Fibroblast of mammary gland (primary cell): ENCODE data around the gene COL21A1.

Experiments
- DNase-seq: peaks from one replicate; pipeline ENCODE4 v3.0.0-alpha.2; 2010; ENCODE audit warnings: low read depth
- H3K4me3 ChIP-seq: 2 replicates; pipeline ENCODE4 v1.5.1; 2011; ENCODE audit warnings: low read depth, mild to moderate bottlenecking, low read length, moderate library complexity; ENCODE audit not compliant: control insufficient read depth
- CTCF ChIP-seq: conservative IDR thresholded peaks from 2 replicates; pipeline ENCODE4 v1.5.1; 2011; ENCODE audit warnings: low read depth, low read length, inconsistent platforms; ENCODE audit not compliant: control insufficient read depth, insufficient read depth

The COL21A1 gene

GRCh38 chr6:56146086-56146485, 101.3 kb downstream of the COL21A1 start:
- DNase-seq: no peak
- no peak overlapping the region for H3K4me3 ChIP-seq
- no peak for TF ChIP-seq CTCF

GRCh38 chr6:56145616-56146015, 101.8 kb downstream of the COL21A1 start:
- TF ChIP-seq CTCF: no peak
- no peak overlapping the region for H3K4me3 ChIP-seq
- DNase-seq: peak; percentile 59

- H3K4me3 ChIP-seq: no peak overlapping the region
- peak; percentile 97 for DNase-seq
Measured at GRCh38 chr6:56144538-56145324, 102.6 kb downstream of the COL21A1 start.

GRCh38 chr6:56143796-56144195, 103.6 kb downstream of the COL21A1 start:
- no peak overlapping the region for H3K4me3 ChIP-seq
- no peak for DNase-seq
- no peak for TF ChIP-seq CTCF

More at GRCh38 chr6:56144538-56145324, 102.6 kb downstream of the COL21A1 start:
- TF ChIP-seq CTCF: no peak

- no peak for TF ChIP-seq CTCF
- no peak for DNase-seq
- H3K4me3 ChIP-seq: no peak overlapping the region
Measured at GRCh38 chr6:56140090-56140489, 107.3 kb downstream of the COL21A1 start.

GRCh38 chr6:56115715-56116114, 131.7 kb downstream of the COL21A1 start:
- DNase-seq: no peak
- no peak overlapping the region for H3K4me3 ChIP-seq
- no peak for TF ChIP-seq CTCF

GRCh38 chr6:56109149-56109548, 138.2 kb downstream of the COL21A1 start:
- H3K4me3 ChIP-seq: no peak overlapping the region
- no peak for DNase-seq
- no peak for TF ChIP-seq CTCF
